Heart left ventricle (tissue), 16 donors: ENCODE measurements around the gene APMAP. TPM values are rescaled to one million over a fixed set of nuclear protein-coding genes. Genes with fewer than 3 reads are reported as not detected.
"Not testable (repeated sequence)": the region's sequence is repeated elsewhere in the genome, so short reads cannot be mapped to it uniquely, and the experiment has no call there.

Source experiments
- ATAC-seq, 4 donors: fragments of 200-7000 bp; cut with Tn5 transposase; one replicate each; pipeline ENCODE4 v1.9.1; 2020 to 2022; ENCODE audit warnings: moderate library complexity in 4 of 4, mild to moderate bottlenecking in 3 of 4, moderate number of reproducible peaks in 1 of 4
- DNase-seq, 5 donors: peaks; one replicate each; pipeline ENCODE4 v3.0.0-alpha.2; 2020
- H3K27ac ChIP-seq, 12 donors: fragments of 200-600 bp; sonication (generic) in 4 of 12; one replicate each; pipeline versions ENCODE4 v1.5.0 to v1.8.0; 2016 to 2022; ENCODE audit warnings: mild to moderate bottlenecking in 2 of 12
- H3K27me3 ChIP-seq, 9 donors: fragments of 200-600 bp; sonication (generic) in 2 of 9; one replicate each; pipeline versions ENCODE4 v1.5.1 to v1.8.0; 2016 to 2022; ENCODE audit warnings: mild to moderate bottlenecking in 3 of 9
- H3K36me3 ChIP-seq, 9 donors: fragments of 200-600 bp; sonication (generic) in 2 of 9; one replicate each; pipeline versions ENCODE4 v1.5.0 to v1.8.0; 2018 to 2022; ENCODE audit warnings: mild to moderate bottlenecking in 2 of 9
- H3K4me1 ChIP-seq, 12 donors: fragments of 200-600 bp; sonication (generic) in 4 of 12; one replicate each; pipeline versions ENCODE4 v1.5.0 to v1.8.0; 2016 to 2022; ENCODE audit warnings: mild to moderate bottlenecking in 3 of 12
- H3K4me3 ChIP-seq, 12 donors: fragments of 200-600 bp; sonication (generic) in 4 of 12; one replicate each; pipeline versions ENCODE4 v1.5.0 to v1.8.0; 2017 to 2022; ENCODE audit warnings: mild to moderate bottlenecking in 9 of 12, moderate library complexity in 4 of 12
- H3K9me3 ChIP-seq, 12 donors: fragments of 200-600 bp; sonication (generic) in 4 of 12; one replicate each; pipeline versions ENCODE4 v1.5.0 to v1.8.0; 2016 to 2022; ENCODE audit warnings: mild to moderate bottlenecking in 1 of 12
- CTCF ChIP-seq, 12 donors: fragments of 200-600 bp; sonication (generic) in 4 of 12; IDR thresholded peaks; one replicate each; pipeline versions ENCODE4 v1.5.0 to v1.8.0; 2018 to 2022; ENCODE audit warnings: antibody characterized with exemption in 12 of 12, mild to moderate bottlenecking in 5 of 12
- POLR2A ChIP-seq, 2 donors: fragments of 450-650 bp; IDR thresholded peaks; one replicate each; pipeline ENCODE4 v1.6.1; 2017; ENCODE audit warnings: antibody characterized with exemption in 2 of 2, mild to moderate bottlenecking in 2 of 2, moderate library complexity in 2 of 2
- WGBS, 4 donors: extraction: QIAGEN DNeasy Blood & Tissue Kit in 2 of 4; methylation state at CpG; one replicate each; pipeline versions ENCODE4 v1.1.5 to v1.1.7; 2013 to 2018; 5-methylcytosine and 5-hydroxymethylcytosine counted together
- intact Hi-C, 10 donors: fragments of 100-400 bp; cut with DNase I; formaldehyde crosslinking; loops; one replicate each; pipeline versions ENCODE4 v1.11.1 to v1.14.2; 2022
- polyA plus RNA-seq, 2 donors: library from polyadenylated mRNA; stranded (reverse); fragments of 200-250 nt; gene quantifications; one replicate each; pipeline ENCODE4 v1.2.3, GENCODE V29; 2013
- total RNA-seq, 9 donors: library from RNA; depleted of rRNA in 2 of 9; stranded (reverse); fragments of >200 nt in 2 of 9; fragmentation: NEBNext Ultra II Directional in 3 of 9; extraction: Animal tissue kit (Norgen Biotek cat#: 25700) in 3 of 9; gene quantifications; one replicate each; pipeline versions ENCODE4 v1.1.0 to v1.2.4, GENCODE V29; 2016 to 2023
- donor health status: ischemic (EF 13 %, LVEDD 7.1; RV severe dilation, severe dysfunction).
- donor health status: healthy with polysubstance abuse.
- donor health status: DM: no; HTN: yes; CAD: no.
- donor health status: DM: no; HTN: no; CAD: no.
- donor health status: ischemic (EF 25% LVEDD 6.9; RV normal size, moderate dysfunction).
- donor health status: ischemic (EF 25% LVEDD 5.7; RV mildly dilated, moderate dysfunction).
- donor health status: healthy.
- donor health status: DM: yes; HTN: yes; CAD: no.
- donor health status: ischemic (EF 35%, LVEDD 5.7; RV mildly dilated, moderate dysfunction).
- donor health status: nonischemic (EF 11% LVEDD 7.7; RV severe dilation, severe dysfunction).
- donor health status: DM: yes; HTN: yes; CAD: no.
- donor health status: PGD.
- donor health status: ischemic (EF 29% LVEDD 5.4; RV normal size, mild dysfunction).
- donor health status: nonischemic (EF 23%, LVEDD 6.1; RV moderate dilation, normal function).

Gene APMAP
- total and polyA plus RNA-seq, 11 donors = 16.2 to 61.3 (median 31.9) TPM

- TF ChIP-seq CTCF (IDR thresholded peaks at IDR 0.05) (no peak), POLR2A (IDR thresholded peaks at IDR 0.05) (no peak)
- ATAC-seq = no peak
Measured at GRCh38 chr20:24950128-24950835, 42.3 kb downstream of the APMAP start.

GRCh38 chr20:24949756-24950127, 42.8 kb downstream of the APMAP start:
- peaks cover 0 to 47% (median 0%) of the 10 kb centered on the region in 12 donors for H3K4me1 ChIP-seq
- ATAC-seq (peak in 2 of 4 donors; percentile 14 to 22), DNase-seq (no peak)
- peak overlapping the region in 4 of 12 donors; percentile 1 to 60 (median 22) for H3K4me3 ChIP-seq
- TF ChIP-seq POLR2A (IDR thresholded peaks at IDR 0.05) = no peak
- no peaks in the 10 kb centered on the region for H3K36me3 ChIP-seq
- intact Hi-C loops = no loop called here
- H3K27me3 ChIP-seq = peaks cover 0 to 18% (median 2%) of the 10 kb centered on the region in 9 donors
- H3K27ac ChIP-seq = peak overlapping the region in 2 of 12 donors; percentile 37 to 83
- WGBS, 4 donors = 22 to 39% (median 28%) methylated on average over 6 of the region's 6 CpGs
- peaks cover 0 to 26% (median 7%) of the 10 kb centered on the region in 12 donors for H3K9me3 ChIP-seq

More at GRCh38 chr20:24950128-24950835, 42.3 kb downstream of the APMAP start:
- Histone ChIP-seq H3K36me3 (no peaks in the 10 kb centered on the region), H3K27me3 (peaks cover 0 to 18% (median 2%) of the 10 kb centered on the region in 9 donors), H3K27ac (peak overlapping the region in 2 of 12 donors; percentile 37 to 83), H3K4me1 (peaks cover 0 to 52% (median 0%) of the 10 kb centered on the region in 12 donors), H3K9me3 (peaks cover 0 to 26% (median 6%) of the 10 kb centered on the region in 12 donors), H3K4me3 (peak overlapping the region in 2 of 12 donors; percentile 37 to 60)
- intact Hi-C loops = no loop called here
- no peak for DNase-seq
- WGBS, 4 donors = 67 to 78% (median 76%) methylated on average over 1 to 12 of the region's 12 CpGs

- peak within 1 kb of the TSS in 4 of 12 donors; percentile 1 to 60 (median 22) for H3K4me3 ChIP-seq
- no peak for TF ChIP-seq CTCF (IDR thresholded peaks at IDR 0.05)
- ATAC-seq (peak; percentile 29 to 77 (median 58)), DNase-seq (peak in 2 of 5 donors; percentile 43 to 82)
- peak within 1 kb of the TSS in 2 of 12 donors; percentile 37 to 83 for H3K27ac ChIP-seq
- no peaks in the 10 kb centered on the region for H3K36me3 ChIP-seq
- intact Hi-C loops = no loop called here
- peaks cover 0 to 18% (median 2%) of the 10 kb centered on the region in 9 donors for H3K27me3 ChIP-seq
- peaks cover 0 to 27% (median 7%) of the 10 kb centered on the region in 12 donors for H3K9me3 ChIP-seq
- H3K4me1 ChIP-seq = peaks cover 0 to 41% (median 0%) of the 10 kb centered on the region in 12 donors
- WGBS, 4 donors = 81 to 82% (median 81%) methylated on average over 16 to 20 of the region's 20 CpGs
Measured at GRCh38 chr20:24948939-24949679, 43.4 kb downstream of the APMAP start, which contains the start of gene CST7. Gene CST7, plus strand, starts transcription at chr20:24949269. Its CDS starts 237 bp downstream, at chr20:24949506.

- ATAC-seq, intact Hi-C loops, H3K36me3 ChIP-seq, H3K4me3 ChIP-seq, DNase-seq: not testable (repeated sequence)
- Histone ChIP-seq H3K9me3 (peaks cover 0 to 27% (median 7%) of the 10 kb centered on the region in 12 donors), H3K4me1 (peaks cover 0 to 35% (median 0%) of the 10 kb centered on the region in 12 donors), H3K27ac (peak overlapping the region in 1 of 12 donors; percentile 32), H3K27me3 (peaks cover 0 to 18% (median 2%) of the 10 kb centered on the region in 9 donors)
- 57 to 84% (median 79%) methylated on average over 4 of the region's 4 CpGs for WGBS, 4 donors
Measured at GRCh38 chr20:24948396-24948938, 44.1 kb downstream of the APMAP start.

- Histone ChIP-seq H3K9me3 (peaks cover 0 to 34% (median 8%) of the 10 kb centered on the region in 12 donors), H3K4me1 (peaks cover 0 to 18% (median 0%) of the 10 kb centered on the region in 12 donors), H3K27me3 (peaks cover 0 to 18% (median 2%) of the 10 kb centered on the region in 9 donors)
- intact Hi-C loops, H3K4me3 ChIP-seq, DNase-seq, H3K36me3 ChIP-seq, H3K27ac ChIP-seq, ATAC-seq: not testable (repeated sequence)
- WGBS, 4 donors = 63 to 76% (median 73%) methylated on average over 1 of the region's 1 CpG
Measured at GRCh38 chr20:24946376-24946775, 46.2 kb downstream of the APMAP start.
